PFSK-1 (cell line): Measurements from ENCODE around the gene FSD2.

Experiments
- FOXP2 ChIP-seq: optimal IDR thresholded peaks from 2 replicates; pipeline ENCODE3; 2011; ENCODE audit warnings: borderline replicate concordance, control low read depth, inconsistent platforms; ENCODE audit not compliant: insufficient read depth; ENCODE audit errors: extremely low read length, extremely low read depth
- POLR2AphosphoS5 ChIP-seq: IDR thresholded peaks from 2 replicates; pipeline ENCODE4 v1.6.1; 2012; ENCODE audit warnings: low read depth, mild to moderate bottlenecking, control low read depth, low read length, moderate library complexity
- REST ChIP-seq, 2 experiments: IDR thresholded peaks; 2 replicates each; pipeline versions ENCODE4 v1.6.1 to v1.8.0; 2011 to 2012; ENCODE audit warnings: low read depth in 2 of 2, low read length in 2 of 2, control low read depth in 1 of 2, inconsistent platforms in 1 of 2, mild to moderate bottlenecking in 1 of 2, moderate library complexity in 1 of 2; ENCODE audit not compliant: insufficient read depth in 1 of 2
- SIN3A ChIP-seq: IDR thresholded peaks from 2 replicates; pipeline ENCODE4 v1.6.1; 2012; ENCODE audit warnings: mild to moderate bottlenecking, low read length, moderate library complexity, borderline replicate concordance; ENCODE audit not compliant: insufficient read depth
- TAF1 ChIP-seq: IDR thresholded peaks from 2 replicates; pipeline ENCODE4 v1.6.1; 2012; ENCODE audit warnings: low read length, control low read depth, borderline replicate concordance; ENCODE audit not compliant: insufficient read depth

GRCh38 chr15:82823049-82823448 lies 17.2 kb upstream of the FSD2 start:
- TF ChIP-seq POLR2AphosphoS5, result no peak
- TF ChIP-seq TAF1, result no peak
- no peak for TF ChIP-seq REST (IDR thresholded peaks at IDR 0.05; ENCODE audit: insufficient read depth in 1 of 2, low read depth in 2 of 2, low read length in 2 of 2)
- no peak for TF ChIP-seq SIN3A
- TF ChIP-seq FOXP2, result no peak
